HG02852 (cell line): Measurements from ENCODE around the gene C19orf38.

Experiments used
- ATAC-seq: cut with Tn5 transposase; IDR thresholded peaks from one replicate; pipeline ENCODE4 v1.9.1; 2021; ENCODE audit warnings: mild to moderate bottlenecking, moderate library complexity; ENCODE audit not compliant: unreplicated experiment

C19orf38 gene

DNA sequence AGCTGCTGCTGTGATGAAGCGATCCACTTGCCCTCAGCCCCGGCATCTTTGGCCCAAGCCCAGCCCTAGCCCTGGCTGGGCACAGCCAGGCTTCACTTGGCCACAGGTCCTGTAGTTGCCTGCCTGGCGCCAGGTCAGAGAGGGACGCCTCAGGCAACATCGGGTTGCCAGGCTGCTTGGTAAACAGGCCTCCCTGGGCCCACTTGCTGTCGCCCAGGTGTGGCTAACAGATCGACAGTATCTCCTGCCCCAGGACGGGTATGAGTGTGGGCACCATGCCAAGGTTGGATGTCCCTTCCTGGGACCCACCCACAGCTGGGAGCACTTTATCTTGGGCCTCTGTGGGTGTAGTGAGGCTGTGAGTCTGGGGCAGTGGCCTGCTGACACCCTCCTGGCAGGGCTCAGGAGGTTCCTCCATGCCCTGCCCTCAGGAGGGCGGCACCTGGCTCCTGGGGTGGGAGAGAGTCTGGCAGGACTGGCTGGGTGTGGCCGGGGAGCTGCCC lies 51.0 kb downstream of the C19orf38 start:
- no peak for ATAC-seq

DNA sequence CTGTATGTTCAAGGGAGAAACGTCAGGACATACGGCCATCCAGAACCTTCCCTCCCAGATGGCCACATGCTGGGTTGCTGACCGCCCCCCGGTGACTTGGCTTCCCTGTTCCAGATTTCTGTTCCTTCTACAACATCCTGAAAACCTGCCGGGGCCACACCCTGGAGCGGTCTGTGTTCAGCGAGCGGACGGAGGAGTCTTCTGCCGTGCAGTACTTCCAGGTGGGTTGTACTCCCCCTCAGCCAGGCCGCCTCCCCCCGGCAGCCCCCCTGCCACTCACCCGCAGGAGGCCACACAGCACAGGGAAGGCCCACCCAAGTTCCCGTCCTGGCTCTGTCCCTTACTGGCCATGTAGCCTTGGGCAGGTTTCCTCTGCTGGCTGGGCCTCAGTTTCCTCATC lies 59.7 kb downstream of the C19orf38 start:
- no peak for ATAC-seq

DNA sequence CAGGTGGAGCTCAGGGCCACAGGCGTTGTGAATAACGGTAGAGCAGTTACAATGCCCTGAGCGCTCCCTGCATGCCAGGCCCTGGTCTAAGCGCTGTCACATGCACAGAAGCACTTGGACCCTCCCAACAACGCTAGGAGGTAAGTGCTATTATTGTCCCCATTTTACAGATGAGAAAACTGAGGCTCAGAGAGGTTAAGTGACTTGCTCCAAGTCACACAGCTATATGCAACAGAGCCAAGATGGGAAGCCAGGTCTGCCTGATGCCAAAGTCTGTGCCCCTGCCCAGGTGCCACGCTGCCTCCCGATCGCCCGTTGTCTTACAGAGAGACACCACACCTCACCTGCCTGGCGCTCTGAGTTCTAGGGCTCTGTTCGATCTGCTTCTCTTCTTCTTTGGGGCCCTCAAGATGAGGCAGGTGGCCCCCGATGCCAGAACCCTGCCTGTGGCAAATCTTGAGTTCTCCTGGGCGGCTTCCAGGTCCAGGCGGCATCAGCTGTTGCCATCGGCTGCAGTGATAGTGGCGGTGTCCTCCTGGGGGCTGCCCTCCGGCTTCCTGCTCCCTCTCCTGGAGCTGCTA lies 60.3 kb downstream of the C19orf38 start:
- no peak for ATAC-seq

DNA sequence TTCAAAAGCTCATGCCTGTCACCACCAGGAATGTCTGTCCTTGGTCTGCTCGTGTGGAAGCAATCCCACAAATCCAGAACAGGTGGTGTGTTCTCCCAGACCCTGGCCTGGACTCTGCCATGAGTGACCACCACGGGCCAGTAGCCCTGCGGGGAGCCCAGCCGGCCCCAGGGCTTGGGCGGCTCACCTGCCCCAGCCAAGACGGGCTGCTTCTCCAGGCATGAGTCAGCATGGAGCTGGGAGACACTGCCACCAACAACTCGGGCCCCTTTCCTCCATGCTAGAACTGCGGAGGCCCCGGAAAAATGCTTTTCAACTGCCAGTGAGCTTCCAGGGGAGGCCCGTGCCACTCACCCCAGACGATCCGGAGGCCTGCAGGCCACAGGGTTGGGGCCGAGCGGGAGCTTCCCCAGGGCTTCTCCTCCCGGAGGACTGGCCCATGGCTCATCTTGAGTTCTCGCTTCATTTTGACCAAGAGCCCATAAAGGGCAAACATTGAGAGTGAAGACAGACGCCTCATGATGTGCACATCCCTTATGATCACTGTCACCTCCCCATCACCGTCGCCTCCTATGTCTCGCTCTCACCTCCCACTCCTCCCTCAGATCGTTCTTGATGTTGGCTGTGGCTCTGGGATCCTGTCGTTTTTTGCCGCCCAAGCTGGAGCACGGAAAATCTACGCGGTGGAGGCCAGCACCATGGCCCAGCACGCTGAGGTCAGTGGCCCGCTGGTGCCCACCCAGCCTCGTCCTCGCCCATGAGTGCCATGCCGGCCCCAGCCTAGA lies 63.6 kb downstream of the C19orf38 start:
- ATAC-seq = no peak

DNA sequence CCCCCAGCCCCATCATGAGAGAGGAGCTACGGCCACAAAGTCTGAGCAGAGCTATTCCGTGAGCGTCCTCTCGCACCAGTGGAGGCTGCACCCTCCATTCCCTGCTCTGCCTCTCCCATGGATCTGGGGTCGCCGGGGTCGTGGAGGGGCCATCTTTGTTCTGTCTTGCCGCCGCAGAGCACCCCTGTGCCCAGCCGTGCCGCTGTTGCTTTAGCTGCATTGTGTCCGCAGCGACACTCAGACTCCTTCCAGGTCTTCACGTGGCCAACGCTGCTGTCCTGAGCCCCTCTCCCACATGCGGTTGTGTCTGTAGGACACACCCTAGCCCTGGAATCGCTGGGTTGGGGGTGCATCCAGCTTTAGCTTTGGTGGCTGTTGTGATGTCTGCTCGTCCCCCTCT lies 64.4 kb downstream of the C19orf38 start:
- ATAC-seq = no peak

- no peak for ATAC-seq
These were observed 65.6 kb downstream of the C19orf38 start for GRCh38 chr19:10913716-10914340.

GRCh38 chr19:10915130-10916091 lies 67.2 kb downstream of the C19orf38 start:
- no peak for ATAC-seq

DNA sequence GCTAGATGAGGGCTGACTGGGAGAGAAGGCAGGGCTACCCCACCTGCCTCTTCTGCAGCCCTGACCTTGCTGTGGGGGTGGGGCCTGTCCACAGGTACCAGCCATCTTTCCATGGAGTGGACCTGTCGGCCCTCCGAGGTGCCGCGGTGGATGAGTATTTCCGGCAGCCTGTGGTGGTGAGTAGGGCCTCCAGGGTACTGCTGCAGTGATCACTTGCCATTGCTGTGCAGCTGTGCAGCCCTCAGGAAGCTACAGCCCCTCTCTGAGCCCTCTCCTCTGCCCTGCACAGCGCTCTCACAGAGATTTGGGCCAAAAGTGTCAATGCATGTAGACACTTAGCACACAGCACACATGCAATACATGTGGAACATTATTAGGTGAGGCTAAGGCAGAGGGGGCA lies 68.4 kb downstream of the C19orf38 start:
- ATAC-seq = no peak

GRCh38 chr19:10918359-10918758 lies 70.1 kb downstream of the C19orf38 start:
- no peak for ATAC-seq
